Fibroblast of skin of back (primary cell): ENCODE measurements around the gene LRRN4CL.
"Not testable (repeated sequence)": the region's sequence is repeated elsewhere in the genome, so short reads cannot be mapped to it uniquely, and the experiment has no call there.

Experiments used
- DNase-seq: peaks from one replicate; pipeline ENCODE4 v3.0.0-alpha.2; 2013

Gene LRRN4CL

DNA sequence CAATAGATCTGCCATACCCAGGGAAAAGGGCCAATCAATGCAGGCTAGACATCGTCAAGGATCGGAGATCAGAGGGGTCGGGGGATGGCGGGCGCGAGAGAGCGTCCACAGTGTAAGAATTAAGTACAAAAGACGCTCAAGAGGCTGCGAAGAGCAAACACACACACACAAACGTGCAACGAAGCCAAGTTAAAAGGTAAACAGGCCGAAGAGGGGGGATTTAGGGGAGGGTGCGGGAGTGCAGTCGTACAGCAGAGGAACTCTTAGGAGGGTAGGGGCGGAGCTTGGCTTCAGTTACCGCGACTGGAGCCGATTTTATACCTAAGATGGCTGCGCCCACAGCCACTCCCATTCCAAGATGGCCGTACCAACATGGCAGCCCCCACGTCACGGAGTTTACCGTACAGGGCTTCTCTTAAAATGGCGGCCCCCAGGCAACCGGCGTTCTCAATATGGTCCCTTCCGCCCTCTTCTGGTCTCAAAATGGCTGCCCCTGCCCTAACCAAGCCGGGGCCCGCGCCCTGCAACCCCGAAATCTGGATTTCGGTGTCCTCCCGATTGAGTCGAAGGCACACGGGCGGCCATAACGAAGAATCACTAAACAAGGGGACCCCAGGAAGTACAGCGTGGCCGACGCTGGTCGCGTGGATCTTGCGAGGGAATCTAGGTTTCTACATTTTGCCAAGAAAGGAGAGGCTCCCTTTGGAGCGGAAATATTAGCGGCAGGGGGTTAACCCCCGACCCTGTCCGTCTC lies 20.1 kb upstream of the LRRN4CL start:
- peak; percentile 97 for DNase-seq

DNA sequence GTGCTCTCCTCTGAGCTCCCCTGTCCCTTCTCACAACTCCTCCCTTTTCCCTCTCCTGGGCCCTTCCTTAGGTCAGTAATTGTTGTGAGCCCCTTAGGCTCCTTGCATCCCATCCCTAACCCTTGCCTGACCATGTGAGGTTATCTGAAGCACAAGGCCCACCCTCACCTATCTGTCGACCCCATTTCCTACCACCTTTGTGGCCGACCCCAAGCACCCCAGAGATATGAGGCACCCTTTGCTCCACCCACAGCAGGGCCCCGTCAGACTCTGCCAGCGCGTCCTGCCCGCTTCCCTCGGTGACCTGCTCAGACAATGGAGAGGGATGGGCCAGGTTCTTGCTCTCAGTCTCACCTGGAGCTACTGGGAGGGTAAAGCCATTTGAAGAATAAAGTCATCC lies 19.5 kb upstream of the LRRN4CL start:
- DNase-seq: no peak

DNA sequence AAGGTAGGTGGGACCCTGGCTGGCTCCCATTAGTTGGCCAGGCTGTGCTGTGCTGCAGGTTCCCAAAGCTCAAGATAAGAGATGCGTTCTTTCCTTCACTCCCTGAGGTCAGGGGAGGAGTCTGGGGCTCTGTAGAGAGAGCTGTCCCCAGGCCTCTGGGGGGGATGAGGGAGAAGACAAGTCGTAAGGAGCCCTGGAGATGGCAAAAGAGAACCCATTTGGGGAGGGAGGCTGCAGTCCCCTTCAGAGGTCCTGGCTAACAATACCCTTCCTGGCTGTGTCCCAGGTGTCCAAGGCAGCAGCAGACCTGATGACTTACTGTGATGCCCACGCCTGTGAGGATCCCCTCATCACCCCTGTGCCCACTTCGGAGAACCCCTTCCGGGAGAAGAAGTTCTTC lies 19.1 kb upstream of the LRRN4CL start:
- no peak for DNase-seq

- DNase-seq: no peak
Measured at GRCh38 chr11:62707277-62707861, 18.0 kb upstream of the LRRN4CL start, which contains the start of the genes BSCL2 and GNG3. Gene BSCL2, minus strand, starts transcription at chr11:62707424. Its CDS starts 229 bp downstream, at chr11:62707195. Gene GNG3, plus strand, starts transcription at chr11:62707676. Its CDS starts 620 bp downstream, at chr11:62708296.

DNA sequence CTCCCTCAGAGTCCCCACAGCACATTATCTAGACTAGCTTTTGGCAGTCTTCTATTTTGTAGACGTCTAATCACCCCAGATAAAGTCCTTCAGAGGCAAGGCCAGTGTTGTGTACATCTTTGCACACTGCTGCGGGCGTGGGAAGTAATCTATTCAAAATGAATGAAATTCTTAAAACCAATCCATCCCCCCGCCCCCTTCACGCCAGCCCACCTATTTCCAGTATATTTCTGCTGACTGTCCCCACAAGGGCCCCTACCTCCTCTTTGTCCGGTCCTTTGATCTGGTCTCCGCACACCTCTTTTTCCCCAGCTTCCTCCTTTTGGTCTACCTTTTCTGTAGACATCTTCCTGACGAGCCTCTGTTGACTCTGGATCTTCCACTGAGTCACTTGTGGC lies 17.5 kb upstream of the LRRN4CL start:
- no peak for DNase-seq

DNA sequence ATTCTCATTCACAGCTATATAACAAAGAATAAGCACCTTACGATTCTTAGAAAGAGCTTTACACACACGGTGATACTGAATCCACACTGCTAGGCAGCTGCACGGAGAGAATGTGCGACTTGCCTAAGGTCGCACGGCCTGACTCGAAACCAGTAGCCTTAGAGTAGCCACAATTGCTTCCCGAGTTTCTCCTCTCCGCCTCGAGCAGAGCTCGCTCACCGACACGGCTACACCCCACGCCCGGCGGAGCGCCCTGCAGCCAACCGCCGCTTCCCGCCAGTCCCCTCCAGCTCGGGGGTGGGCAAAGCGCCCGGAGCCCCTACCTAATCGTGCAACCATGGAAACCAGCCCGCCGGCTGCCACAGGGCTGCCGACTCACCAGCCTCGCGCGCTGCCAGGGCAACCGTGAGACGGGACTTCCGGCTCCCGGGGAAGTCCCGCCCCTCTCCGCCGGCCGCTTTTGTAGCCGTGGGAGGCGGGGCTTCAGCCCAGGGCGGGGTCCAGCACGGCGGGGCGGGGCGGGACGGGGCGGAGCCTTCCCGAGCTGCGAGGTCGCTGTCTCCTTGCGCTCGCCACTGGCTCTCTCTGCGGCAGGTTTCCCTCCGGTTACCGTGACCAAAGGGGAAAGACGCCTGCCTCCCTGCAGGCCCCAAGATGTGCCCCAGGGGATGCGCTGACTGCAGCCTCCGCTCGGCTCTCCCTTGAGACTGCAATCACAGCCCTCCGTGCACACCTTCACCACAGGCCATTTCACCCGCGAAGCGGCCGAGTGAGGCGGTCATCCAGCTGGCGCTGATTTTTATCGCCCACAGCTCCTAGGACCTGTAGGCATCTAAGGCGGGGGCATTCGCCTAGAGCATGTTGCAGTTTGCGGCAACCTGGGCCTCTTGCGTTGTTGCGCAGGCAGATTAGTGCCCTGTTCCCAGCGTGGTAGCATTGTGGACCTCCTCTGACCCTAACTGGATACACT lies 16.8 kb upstream of the LRRN4CL start:
- DNase-seq: peak; percentile 91

DNA sequence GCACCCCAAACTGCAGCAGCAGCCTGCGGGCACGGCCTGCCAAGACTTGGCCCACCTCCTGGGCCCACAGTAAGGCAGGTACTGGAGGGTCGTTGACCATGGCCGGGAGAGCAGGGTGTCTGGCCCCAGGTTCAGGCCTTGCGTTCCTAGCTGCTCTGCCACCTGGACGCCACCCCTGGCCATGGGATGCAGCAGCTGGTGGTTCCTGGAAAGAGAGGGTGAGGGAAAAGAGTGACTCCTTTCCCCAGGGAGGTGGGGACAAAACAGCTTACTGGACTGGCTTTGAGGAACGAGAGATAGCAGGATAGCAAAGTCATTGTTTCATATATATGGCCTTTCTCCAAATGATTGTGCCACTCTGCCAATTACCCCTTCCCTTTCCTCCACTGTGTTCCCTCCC lies 16.1 kb upstream of the LRRN4CL start:
- no peak for DNase-seq

DNA sequence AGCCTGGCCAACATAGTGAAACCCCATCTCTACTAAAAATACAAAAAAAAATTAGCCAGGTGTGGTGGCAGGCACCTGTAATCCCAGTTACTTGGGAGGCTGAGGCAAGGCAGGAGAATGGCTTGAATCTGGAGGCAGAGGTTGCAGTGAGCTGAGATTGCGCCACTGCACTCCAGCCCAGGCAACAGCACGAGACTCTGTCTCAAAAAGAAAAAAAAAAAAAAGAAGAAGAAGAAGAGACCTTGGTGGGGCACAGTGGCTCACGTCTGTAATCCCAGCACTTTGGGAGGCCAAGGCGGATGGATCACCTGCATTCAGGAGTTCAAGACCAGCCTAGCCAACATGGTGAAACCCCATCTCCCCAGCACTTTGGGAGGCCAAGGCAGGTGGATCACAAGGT lies 14.6 kb upstream of the LRRN4CL start:
- not testable (repeated sequence) for DNase-seq

DNA sequence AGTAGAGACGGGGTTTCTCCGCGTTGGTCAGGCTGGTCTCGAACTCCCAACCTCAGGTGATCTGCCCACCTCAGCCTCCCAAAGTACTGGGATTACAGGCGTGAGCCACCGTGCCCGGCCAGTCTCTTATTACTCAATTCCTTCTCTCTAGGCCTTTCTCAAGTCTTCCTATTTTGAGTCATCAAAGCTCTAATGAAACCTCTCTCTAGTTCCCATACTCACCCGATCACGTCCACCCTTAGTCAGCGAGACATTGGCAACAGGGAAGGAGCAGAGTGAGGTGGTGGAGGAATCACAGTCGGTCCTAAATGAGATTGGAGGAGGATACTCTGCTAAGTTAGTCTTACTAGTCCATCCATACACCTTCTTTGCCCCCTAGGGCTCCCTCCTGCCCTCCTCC lies 12.9 kb upstream of the LRRN4CL start:
- no peak for DNase-seq

DNA sequence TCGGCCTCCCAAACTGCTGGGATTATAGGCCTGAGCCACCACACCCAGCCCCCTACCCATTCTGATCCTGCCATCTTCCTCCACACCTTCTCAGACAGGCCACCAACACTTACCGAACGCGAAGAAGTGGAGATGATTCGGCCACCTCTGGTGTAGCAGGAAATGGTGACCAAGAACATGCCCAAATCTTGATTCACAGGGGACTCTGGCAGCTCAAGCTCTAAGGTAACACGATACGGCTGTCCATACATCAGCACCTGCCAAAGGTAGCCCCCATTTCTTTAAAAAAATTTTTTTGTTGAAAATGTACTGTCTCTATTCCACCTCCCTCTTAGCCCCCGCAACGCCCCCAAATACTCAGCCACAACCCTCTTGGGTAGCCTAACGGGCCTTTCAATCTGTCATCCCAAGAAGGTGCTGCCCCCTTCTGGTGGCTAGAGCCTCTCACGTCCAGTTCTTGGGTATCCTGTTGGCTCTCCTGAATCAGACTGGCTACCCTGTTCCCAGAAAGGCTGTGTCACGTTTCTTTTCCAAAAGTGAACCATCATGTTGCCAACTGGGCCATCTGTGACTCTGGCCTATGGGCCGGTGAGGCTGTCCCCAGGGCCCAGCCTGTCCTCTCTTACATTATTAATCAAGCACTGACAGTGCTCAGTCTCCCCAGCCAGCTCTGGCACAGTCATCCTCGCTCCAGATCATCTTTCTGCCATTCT lies 5.3 kb upstream of the LRRN4CL start:
- DNase-seq: peak; percentile 78

GRCh38 chr11:62693624-62694023 lies 4.3 kb upstream of the LRRN4CL start:
- not testable (repeated sequence) for DNase-seq

DNA sequence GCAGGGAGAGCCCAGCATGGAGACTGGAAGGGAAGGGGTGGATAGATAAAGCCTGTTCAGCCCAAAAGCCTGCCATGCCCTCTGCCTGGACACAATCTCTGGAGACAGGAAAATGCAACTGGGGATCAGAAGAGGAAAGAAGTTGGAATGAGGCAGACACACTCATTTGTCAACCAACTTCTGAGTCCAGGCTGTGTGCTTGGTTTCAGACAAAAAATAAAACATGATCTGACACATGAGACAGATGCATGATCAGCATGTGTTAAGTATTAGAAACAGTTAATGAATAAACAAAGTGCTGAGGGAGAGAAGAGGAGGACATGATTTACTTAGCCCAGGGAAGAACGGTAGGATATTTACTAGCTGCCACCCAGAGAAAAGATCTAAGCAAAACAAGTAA lies 839 bp downstream of the LRRN4CL start:
- DNase-seq: no peak

DNA sequence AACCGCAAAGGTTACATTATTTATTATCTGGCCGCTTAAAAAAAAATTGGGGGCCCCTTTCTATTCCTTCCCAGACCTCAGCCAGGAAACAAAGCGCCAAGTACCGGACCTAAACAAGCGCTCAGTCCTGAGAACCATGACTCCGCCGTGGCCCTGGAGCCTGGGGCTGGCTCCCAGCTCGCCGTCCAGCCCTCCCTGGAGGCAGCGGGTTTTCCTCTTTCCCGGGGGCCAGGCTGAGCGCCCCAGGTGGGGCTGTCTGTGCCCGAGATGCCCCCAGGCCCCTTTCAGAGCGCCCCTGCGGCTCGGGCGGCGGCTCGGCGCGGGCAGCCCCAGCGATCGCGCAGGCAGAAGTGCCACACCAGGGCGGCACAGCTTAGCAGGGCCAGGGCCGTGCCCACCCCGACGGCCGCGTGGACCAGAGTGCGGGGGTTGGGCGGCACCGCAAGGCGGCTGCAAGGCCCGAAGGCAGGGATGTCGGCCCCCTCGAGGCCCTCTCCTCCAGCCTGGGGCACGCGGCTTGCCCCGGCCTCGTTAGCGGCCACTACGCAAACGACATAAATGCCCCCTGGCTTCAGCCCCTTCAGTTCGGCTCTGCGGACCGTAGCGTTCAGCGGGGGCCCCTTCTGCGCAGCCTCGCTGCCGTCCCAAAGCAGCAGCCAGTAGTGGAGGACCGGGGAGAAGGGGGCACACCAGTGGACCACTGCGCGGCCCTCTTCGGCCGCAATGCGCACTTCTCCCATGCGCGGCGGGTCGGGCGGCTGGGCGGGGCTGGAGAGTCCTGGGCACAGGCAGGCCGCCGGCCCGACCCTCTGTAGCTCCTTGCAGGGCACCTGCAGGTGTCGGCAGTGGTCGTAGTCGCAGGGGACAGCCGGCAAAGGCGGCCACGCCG lies 1.6 kb downstream of the LRRN4CL start:
- no peak for DNase-seq

- DNase-seq: no peak
Measured at GRCh38 chr11:62682518-62682917, 6.8 kb downstream of the LRRN4CL start.

- peak; percentile 76 for DNase-seq
Measured at GRCh38 chr11:62680825-62681240, 8.5 kb downstream of the LRRN4CL start.

- DNase-seq: peak; percentile 90
Measured at GRCh38 chr11:62678770-62679696, 10.3 kb downstream of the LRRN4CL start, which contains the start of gene UBXN1. Gene UBXN1, minus strand, starts transcription at chr11:62679073. Its CDS starts 150 bp downstream, at chr11:62678923.

DNA sequence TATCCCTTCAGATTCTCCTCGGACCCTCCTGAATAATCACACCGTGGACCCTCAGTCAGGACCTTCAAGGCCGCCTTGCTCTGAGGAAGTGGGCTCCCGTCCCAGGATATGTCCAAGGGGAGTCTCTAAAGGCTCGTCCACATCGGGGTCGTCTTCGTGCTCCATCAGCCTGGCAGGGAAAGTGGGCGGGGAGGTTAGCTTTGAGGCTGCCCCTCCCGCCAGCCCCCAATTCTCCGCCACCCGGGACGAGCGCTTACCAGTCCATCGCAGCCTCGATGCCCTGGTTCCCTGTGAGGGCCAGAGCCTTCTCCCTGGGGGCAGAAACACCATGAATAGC lies 10.9 kb downstream of the LRRN4CL start:
- DNase-seq: no peak

DNA sequence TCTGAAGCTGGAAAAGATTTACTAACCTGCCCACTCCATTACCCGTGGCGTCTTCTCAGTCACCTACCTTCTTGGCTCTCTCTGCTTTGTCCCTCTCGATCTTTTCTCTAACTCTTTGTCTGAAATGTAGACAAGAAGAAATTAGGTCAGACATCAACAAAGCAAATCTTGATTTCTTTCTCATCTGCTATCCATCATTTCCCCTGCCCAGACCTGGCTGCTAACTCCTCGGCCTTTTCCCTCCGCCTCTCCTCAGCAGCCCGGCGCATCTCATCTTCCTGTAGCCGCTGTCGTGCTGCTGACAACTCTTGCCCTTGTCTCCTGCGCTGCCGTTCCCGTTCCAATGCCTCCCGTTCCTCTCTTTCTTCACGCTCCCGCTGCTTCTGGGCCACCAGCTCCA lies 11.6 kb downstream of the LRRN4CL start:
- no peak for DNase-seq

GRCh38 chr11:62677156-62677555 lies 12.2 kb downstream of the LRRN4CL start:
- no peak for DNase-seq

DNA sequence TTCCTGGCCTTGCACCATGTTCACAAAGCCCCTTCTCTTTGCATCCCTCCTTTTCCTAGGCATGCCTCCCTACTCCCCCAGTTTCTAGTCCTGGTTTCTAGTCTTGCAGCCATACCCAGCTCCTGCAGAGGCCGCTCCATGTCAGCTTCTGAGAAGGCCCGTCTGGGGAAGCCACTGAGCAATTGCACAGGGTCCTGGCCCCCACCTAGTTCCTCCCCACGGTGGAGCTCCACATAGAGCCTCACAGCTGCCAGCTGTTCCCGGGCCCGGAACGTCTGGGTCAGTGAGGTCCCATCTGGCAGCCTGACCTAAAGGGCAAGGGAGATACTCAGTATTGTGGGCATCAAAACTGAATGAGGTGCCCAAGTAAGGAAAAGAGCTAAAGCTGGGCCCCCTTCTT lies 12.6 kb downstream of the LRRN4CL start:
- DNase-seq: no peak
